GM19240 (cell line): ENCODE measurements around the gene DPP10.
"Not testable (repeated sequence)": the region's sequence is repeated elsewhere in the genome, so short reads cannot be mapped to it uniquely, and the experiment has no call there.

Source experiments
- DNase-seq: peaks from one replicate; pipeline ENCODE4 v3.0.0; 2011; ENCODE audit warnings: low spot score; ENCODE audit not compliant: insufficient read length

Gene DPP10

GRCh38 chr2:114940785-114941458 is 498.5 kb downstream of the DPP10 start:
- DNase-seq: no peak

DNA sequence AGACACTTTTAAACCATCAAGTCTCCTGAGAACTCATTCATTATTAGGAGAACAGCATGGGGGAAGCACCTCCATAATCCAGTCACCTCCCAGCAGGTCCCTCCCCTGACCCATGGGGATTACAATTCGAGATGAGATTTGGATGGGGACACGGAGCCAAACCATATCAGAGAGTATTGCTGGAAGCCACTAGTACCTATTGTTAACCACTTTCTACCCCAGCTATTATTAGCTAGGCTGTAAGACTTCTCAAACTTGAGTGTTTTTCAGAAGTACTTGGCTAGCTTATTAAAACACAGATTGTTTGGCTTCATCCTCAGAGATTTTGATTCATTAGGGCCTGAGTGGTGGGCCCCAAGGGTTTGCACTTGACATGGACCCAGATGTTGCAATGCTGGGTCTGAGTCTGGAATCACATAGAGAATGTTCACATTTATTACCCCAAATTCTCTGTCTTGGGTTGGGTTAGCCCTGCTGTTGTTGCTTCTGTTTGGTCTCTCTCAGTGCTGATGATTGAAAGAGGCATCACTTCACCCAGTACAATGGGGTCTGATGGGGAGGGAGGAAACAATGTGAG is 506.9 kb downstream of the DPP10 start:
- DNase-seq: no peak

DNA sequence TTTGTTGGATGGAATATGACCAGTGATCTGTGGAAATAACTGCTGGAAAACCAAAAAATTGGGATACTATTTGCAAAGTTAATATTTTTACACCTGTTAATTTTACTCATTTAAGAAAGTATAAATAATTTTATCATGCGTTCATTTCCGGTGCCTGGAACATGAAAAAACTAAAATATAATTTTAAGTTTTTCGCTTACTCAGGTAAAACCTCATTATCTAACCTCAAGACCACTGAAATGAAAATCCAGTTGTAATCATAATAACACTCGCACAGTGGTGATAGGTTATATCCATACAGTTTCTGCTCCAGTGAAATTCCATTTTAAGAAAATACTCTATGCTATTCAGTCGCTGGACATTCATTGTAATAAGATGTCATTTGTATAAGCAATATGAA is 517.9 kb downstream of the DPP10 start:
- DNase-seq: no peak

DNA sequence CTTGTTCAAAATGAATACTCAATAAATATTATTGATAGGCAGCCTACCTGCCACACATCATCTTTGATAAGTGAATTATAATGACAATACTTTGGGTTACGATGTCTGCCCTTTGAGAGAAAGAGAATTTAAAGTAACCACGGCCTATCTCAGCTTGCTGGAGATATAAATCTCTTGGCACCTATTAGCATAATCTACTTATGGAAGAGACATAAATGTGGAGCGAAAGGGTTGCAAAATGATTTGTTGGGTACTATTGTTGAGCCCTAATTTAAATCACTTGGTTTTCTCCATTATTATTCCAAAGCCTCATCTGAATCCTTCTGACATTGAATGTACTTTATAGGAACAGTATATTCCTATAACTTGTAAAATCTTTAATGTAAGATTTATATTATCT is 520.1 kb downstream of the DPP10 start:
- DNase-seq: no peak

DNA sequence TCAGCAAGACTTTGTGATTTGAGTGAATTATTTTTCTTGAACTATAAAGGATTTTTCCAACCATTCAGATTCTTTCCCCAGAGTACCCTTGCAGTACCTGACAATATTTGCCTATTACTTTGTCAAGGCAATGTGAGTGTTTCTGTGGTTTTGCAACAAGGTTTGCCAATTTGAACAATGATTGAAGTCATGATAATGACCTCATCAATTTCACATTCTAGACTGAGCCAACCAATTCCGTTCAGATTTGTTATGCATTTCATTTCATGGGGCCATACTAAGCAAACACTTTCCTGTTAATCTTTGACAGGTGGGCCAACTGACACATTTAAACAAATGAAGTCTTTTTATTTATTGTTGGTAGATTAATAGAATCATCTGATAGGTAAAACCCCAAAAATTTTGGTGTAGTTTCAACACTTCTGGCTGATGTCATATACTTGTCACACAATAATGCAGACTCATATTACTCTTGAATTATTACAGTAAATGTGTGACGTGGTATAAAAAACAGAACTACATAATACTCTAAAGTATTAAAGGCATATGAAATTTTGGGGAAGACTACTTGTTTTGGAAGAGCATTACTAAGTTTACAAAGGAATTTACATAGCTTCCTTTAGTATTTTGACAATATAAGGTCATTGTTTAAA is 526.4 kb downstream of the DPP10 start:
- no peak for DNase-seq

DNA sequence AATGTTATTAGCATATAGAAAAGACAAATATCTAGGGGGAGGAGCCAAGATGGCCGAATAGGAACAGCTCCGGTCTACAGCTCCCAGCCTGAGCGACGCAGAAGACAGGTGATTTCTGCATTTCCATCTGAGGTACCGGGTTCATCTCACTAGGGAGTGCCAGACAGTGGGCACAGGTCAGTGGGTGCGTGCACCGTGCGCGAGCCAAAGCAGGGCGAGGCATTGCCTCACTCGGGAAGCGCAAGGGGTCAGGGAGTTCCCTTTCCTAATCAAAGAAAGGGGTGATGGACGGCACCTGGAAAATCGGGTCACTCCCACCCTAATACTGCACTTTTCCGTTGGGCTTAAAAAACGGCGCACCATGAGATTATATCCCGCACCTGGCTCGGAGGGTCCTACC is 561.9 kb downstream of the DPP10 start:
- DNase-seq: not testable (repeated sequence)

GRCh38 chr2:115011721-115012120 is 569.3 kb downstream of the DPP10 start:
- no peak for DNase-seq

DNA sequence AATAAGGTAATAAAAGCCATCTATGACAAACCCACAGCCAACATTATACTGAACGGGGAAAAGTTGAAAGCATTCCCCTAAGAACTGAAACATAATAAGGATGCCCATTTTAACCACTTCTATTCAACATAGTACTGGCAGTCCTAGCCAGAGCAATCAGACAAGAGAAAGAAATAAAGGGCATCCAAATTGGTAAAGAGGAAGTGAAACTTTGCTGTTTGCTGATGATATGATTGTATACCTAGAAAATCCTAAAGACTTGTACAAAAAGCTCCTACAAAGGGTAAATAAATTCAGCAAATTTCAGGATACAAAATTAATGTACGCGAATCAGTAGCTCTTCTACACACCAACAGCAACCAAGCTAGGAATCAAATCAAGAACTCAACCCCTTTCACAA is 579.6 kb downstream of the DPP10 start:
- DNase-seq: not testable (repeated sequence)

GRCh38 chr2:115034801-115035200 is 592.4 kb downstream of the DPP10 start:
- DNase-seq: no peak

GRCh38 chr2:115036818-115037217 is 594.4 kb downstream of the DPP10 start:
- no peak for DNase-seq

DNA sequence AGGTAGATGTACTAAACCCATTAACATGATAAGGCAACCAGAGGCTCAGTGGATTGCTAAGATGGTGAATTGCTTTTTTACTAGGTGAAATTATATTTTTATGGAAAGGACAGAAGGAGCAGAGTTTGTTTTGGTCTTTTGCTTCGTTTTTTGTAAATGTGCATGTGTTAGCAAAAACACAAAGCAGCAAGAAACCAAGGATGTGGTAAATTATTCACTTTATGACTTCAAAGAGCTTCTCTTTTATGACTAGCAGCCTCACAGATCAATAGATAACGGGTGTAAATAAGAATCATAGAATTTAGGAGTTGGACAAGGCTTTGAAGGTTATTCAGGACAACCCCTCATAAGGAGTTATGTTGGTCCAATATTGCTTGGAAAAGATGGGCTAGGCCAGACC is 615.0 kb downstream of the DPP10 start:
- DNase-seq: no peak

DNA sequence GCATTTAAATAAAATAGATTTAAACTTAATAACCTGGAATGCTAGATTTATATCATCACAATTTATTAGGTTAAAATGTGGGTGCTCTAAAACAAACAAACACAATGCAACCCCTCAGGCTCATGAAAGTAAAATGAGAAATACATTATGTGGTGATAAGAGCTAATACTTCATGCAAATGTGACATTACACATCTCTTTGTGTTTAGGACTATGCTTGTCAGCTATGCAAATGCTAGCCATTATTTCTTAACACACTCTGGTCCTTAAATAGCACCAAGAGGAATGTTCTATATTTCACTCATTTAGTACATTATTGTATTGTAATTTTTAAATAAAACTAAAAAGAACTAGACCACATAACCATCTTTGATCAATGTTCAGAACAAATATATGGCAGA is 627.6 kb downstream of the DPP10 start:
- no peak for DNase-seq

GRCh38 chr2:115071534-115071933 is 629.1 kb downstream of the DPP10 start:
- DNase-seq: no peak

- no peak for DNase-seq
These were observed 633.4 kb downstream of the DPP10 start for GRCh38 chr2:115075800-115076199.

- no peak for DNase-seq
These were observed 635.2 kb downstream of the DPP10 start for GRCh38 chr2:115077626-115078025.

DNA sequence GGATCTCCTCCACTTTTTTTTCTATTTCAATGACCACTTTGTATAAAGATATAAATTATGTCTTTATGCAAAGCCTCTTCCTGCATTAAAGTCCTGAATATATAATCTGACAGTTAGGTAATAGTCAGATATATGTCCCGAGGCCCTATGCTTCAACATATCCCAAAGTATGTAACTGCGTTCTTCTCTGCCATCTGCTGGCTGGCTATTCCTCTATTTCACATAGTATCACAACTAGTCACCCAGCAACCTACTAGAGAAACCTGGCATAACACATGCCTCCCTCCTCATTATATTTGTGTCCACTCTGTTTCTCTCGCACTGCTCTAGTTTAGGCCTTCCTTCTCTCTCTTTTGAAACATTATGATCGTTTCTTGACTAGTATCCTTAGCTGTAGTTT is 640.8 kb downstream of the DPP10 start:
- DNase-seq: no peak

- no peak for DNase-seq
These were observed 641.3 kb downstream of the DPP10 start for GRCh38 chr2:115083711-115084110.

GRCh38 chr2:115084446-115084845 is 642.0 kb downstream of the DPP10 start:
- DNase-seq: no peak

GRCh38 chr2:115086051-115086620 is 643.7 kb downstream of the DPP10 start:
- not testable (repeated sequence) for DNase-seq

- no peak for DNase-seq
These were observed 652.0 kb downstream of the DPP10 start for GRCh38 chr2:115094441-115094840.

DNA sequence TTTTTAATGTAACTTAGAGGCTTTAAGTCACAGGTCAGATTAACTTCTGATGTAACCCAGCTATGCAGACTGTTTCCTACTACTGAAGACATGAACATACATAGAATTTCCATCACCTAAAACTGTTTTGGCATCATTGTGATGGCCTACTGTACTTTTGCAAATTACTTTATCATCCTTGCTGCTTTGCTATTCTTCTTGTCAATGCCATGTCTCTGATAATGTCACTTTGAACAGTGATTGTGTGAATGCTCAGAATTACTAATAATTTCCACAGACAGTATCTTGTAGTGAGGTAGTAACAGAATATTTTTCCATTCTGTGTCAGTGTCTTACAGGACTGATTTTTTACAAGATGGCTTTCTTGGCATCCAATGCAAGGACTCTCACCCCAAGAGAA is 663.5 kb downstream of the DPP10 start:
- DNase-seq: no peak

DNA sequence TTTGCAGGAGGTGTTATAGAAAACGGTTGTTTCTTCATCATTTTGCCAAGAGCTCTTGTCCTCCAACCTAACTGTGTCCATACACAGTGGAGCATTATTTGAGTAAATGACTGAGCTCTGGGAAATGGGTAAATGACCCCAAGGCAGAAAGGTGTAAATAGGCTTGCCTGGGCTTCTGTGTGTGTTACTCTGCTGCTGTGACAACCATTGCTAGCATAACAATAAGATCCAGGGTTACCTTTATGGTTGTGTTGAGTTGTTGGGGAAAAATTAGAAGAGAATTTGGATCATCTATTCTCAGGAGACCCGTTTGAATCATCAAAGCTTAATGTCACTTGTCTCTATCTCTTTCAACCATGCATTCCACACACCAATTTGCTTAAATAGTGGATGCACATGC is 672.7 kb downstream of the DPP10 start:
- no peak for DNase-seq

- no peak for DNase-seq
These were observed 675.9 kb downstream of the DPP10 start for GRCh38 chr2:115118306-115118705.
